Chondrocyte (in vitro differentiated cells): ENCODE results near the gene SLCO1A2. TPM values are rescaled to one million over a fixed set of nuclear protein-coding genes. Genes with fewer than 3 reads are reported as not detected.
"Not testable (repeated sequence)": the region's sequence is repeated elsewhere in the genome, so short reads cannot be mapped to it uniquely, and the experiment has no call there.

ENCODE experiments used
- DNase-seq: peaks from one replicate; pipeline ENCODE4 v3.0.0; 2021; ENCODE audit warnings: mixed read lengths, low spot score
- H3K27ac Mint-ChIP-seq: one replicate; pipeline ENCODE4 v1.8.0; 2021; ENCODE audit warnings: mild to moderate bottlenecking, moderate library complexity, mixed read lengths; ENCODE audit not compliant: unreplicated experiment
- H3K27me3 Mint-ChIP-seq: 2 replicates; pipeline ENCODE4 v1.8.0; 2021; ENCODE audit warnings: low read depth, mixed read lengths
- H3K36me3 Mint-ChIP-seq: 2 replicates; pipeline ENCODE4 v1.8.0; 2021; ENCODE audit warnings: low read depth, mixed read lengths
- H3K4me1 Mint-ChIP-seq: 2 replicates; pipeline ENCODE4 v1.8.0; 2021; ENCODE audit warnings: low read depth, mild to moderate bottlenecking, mixed read lengths
- H3K4me3 Mint-ChIP-seq: one replicate; pipeline ENCODE4 v1.8.0; 2021; ENCODE audit warnings: mild to moderate bottlenecking, moderate library complexity, mixed read lengths; ENCODE audit not compliant: unreplicated experiment
- H3K9me3 Mint-ChIP-seq: 2 replicates; pipeline ENCODE4 v1.8.0; 2021; ENCODE audit warnings: low read depth, mixed read lengths
- CTCF ChIP-seq: fragments of 200-600 bp; sonication (generic); IDR thresholded peaks from 2 replicates; pipeline ENCODE4 v1.5.0; 2021; ENCODE audit warnings: antibody characterized with exemption, mild to moderate bottlenecking, moderate library complexity
- long read RNA-seq: library from polyadenylated mRNA; stranded (forward); transcript quantifications from one replicate; pipeline ENCODE4 v2.0.0, GENCODE V29; 2021
- total RNA-seq: library from RNA; stranded (reverse); gene quantifications from 3 replicates; pipeline ENCODE4 v1.2.1, GENCODE V29; 2021

SLCO1A2 gene
- total RNA-seq = 0.20 to 1.1 TPM (median 0.64 TPM) in 3 replicates
- long read RNA-seq = 0 reads

GRCh38 chr12:21334771-21335325 lies at the start of gene SLCO1A2:
TSS of gene SLCO1A2 (minus strand) at chr12:21334917. CDS start at chr12:21334647, 270 bp downstream.
- H3K4me3 Mint-ChIP-seq = no peak within 1 kb of the TSS
- no peaks in the 10 kb centered on the region for H3K27me3 Mint-ChIP-seq
- no peak for DNase-seq
- no peak for TF ChIP-seq CTCF
- H3K4me1 Mint-ChIP-seq = peaks cover 5% of the 10 kb centered on the region
- H3K9me3 Mint-ChIP-seq = peaks cover 17% of the 10 kb centered on the region
- H3K36me3 Mint-ChIP-seq = no peaks in the 10 kb centered on the region
- H3K27ac Mint-ChIP-seq = no peak within 1 kb of the TSS

GRCh38 chr12:21384261-21384660 lies 49.5 kb upstream of the SLCO1A2 start:
- Mint-ChIP-seq H3K27me3 (no peaks in the 10 kb centered on the region), H3K36me3 (no peaks in the 10 kb centered on the region), H3K9me3 (no peaks in the 10 kb centered on the region), H3K27ac (no peak overlapping the region), H3K4me3 (no peak overlapping the region), H3K4me1 (no peaks in the 10 kb centered on the region)
- DNase-seq = no peak
- TF ChIP-seq CTCF = no peak

- not testable (repeated sequence) for DNase-seq, H3K9me3 Mint-ChIP-seq, H3K27ac Mint-ChIP-seq, H3K4me3 Mint-ChIP-seq, H3K27me3 Mint-ChIP-seq, H3K36me3 Mint-ChIP-seq, H3K4me1 Mint-ChIP-seq
Measured at GRCh38 chr12:21381320-21381719, 46.6 kb upstream of the SLCO1A2 start.

- H3K36me3 Mint-ChIP-seq = no peaks in the 10 kb centered on the region
- no peaks in the 10 kb centered on the region for H3K4me1 Mint-ChIP-seq
- no peaks in the 10 kb centered on the region for H3K9me3 Mint-ChIP-seq
- no peak for DNase-seq
- H3K27ac Mint-ChIP-seq = no peak overlapping the region
- peaks cover 3% of the 10 kb centered on the region for H3K27me3 Mint-ChIP-seq
- TF ChIP-seq CTCF = no peak
- no peak overlapping the region for H3K4me3 Mint-ChIP-seq
Measured at GRCh38 chr12:21379218-21379617, 44.5 kb upstream of the SLCO1A2 start.

- H3K36me3 Mint-ChIP-seq = no peaks in the 10 kb centered on the region
- no peak for DNase-seq
- H3K4me3 Mint-ChIP-seq = no peak within 1 kb of the TSS
- no peak for TF ChIP-seq CTCF
- no peaks in the 10 kb centered on the region for H3K9me3 Mint-ChIP-seq
- H3K4me1 Mint-ChIP-seq = peaks cover 9% of the 10 kb centered on the region
- peaks cover 3% of the 10 kb centered on the region for H3K27me3 Mint-ChIP-seq
- H3K27ac Mint-ChIP-seq = no peak within 1 kb of the TSS
Measured at GRCh38 chr12:21372602-21373001, 37.9 kb upstream of the SLCO1A2 start, which contains the start of gene IAPP. TSS of gene IAPP (plus strand) at chr12:21372902. CDS start at chr12:21373352, 450 bp downstream.

- no peak for DNase-seq
- Mint-ChIP-seq H3K9me3 (no peaks in the 10 kb centered on the region), H3K4me1 (peaks cover 9% of the 10 kb centered on the region), H3K4me3 (no peak overlapping the region), H3K27ac (no peak overlapping the region), H3K36me3 (no peaks in the 10 kb centered on the region), H3K27me3 (no peaks in the 10 kb centered on the region)
- no peak for TF ChIP-seq CTCF
Measured at GRCh38 chr12:21370845-21371449, 36.2 kb upstream of the SLCO1A2 start.
